Measurements from ENCODE around the gene NCKIPSD.

NCKIPSD gene

DNA sequence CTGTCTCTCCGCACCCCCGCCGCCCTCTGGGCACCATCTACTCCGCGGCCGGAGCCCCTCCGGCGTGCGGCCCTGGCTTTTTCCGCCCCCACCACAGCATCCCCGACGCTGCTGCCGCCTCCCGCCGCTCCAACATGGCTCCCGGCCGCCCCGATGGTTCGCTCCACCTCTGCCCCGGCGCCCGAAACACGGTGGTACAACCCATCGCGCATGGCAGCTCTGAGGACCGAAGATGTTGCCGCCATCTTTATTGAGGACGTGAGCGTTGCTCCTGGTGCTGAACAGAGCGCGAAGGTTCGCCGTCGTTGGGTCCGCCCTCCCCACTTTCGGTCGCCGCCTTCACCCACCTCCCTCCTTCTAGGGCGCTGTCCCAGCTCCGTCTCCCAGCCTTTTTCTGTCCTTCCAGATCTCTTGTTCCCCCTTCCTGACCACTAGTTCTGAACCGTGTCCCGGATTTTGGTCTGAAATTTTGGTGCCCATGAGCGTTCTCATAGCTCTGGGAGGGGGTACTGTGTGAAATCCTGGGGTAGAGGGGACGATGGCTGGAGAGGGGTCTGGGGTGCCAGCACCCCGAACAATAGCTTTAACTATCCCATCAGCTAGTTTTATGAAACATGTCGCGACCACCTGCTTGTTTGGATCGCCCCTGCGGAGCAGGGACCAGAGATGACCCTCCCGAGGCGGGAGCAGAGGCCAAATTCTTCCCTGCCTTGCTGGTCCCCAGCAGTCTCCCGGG, 22.8 kb downstream of the NCKIPSD start, which contains the start of gene CELSR3 (continued):
- TF ChIP-seq, protein P1, sequence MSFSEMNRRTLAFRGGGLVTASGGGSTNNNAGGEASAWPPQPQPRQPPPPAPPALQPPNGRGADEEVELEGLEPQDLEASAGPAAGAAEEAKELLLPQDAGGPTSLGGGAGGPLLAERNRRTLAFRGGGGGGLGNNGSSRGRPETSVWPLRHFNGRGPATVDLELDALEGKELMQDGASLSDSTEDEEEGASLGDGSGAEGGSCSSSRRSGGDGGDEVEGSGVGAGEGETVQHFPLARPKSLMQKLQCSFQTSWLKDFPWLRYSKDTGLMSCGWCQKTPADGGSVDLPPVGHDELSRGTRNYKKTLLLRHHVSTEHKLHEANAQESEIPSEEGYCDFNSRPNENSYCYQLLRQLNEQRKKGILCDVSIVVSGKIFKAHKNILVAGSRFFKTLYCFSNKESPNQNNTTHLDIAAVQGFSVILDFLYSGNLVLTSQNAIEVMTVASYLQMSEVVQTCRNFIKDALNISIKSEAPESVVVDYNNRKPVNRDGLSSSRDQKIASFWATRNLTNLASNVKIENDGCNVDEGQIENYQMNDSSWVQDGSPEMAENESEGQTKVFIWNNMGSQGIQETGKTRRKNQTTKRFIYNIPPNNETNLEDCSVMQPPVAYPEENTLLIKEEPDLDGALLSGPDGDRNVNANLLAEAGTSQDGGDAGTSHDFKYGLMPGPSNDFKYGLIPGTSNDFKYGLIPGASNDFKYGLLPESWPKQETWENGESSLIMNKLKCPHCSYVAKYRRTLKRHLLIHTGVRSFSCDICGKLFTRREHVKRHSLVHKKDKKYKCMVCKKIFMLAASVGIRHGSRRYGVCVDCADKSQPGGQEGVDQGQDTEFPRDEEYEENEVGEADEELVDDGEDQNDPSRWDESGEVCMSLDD (tag by site-specific recombination; IDR thresholded peaks at IDR 0.05), result peak; percentile 83
- TF ChIP-seq SP2 (tag by site-specific recombination; IDR thresholded peaks at IDR 0.05) (peak; percentile 74), KLF1 (tag by site-specific recombination; IDR thresholded peaks at IDR 0.05) (peak; percentile 34; the same call in 1 of the 2 replicates), SP3 (tag by site-specific recombination; IDR thresholded peaks at IDR 0.05) (peak; percentile 65), ZNF341 (tag by site-specific recombination; IDR thresholded peaks at IDR 0.05; ENCODE audit: low read depth) (peak; percentile 75), ZNF433 (tag by site-specific recombination; IDR thresholded peaks at IDR 0.05; ENCODE audit: low read depth) (0 out of 2 replicates have a peak, but pooled peaks have one; percentile 26), ZBTB8A (tag by site-specific recombination; IDR thresholded peaks at IDR 0.05) (peak; percentile 8), KLF8 (tag by site-specific recombination; IDR thresholded peaks at IDR 0.05) (0 out of 2 replicates have a peak, but pooled peaks have one; percentile 39), KLF10 (tag by site-specific recombination; IDR thresholded peaks at IDR 0.05) (no peak), ZFHX2 (tag by site-specific recombination; conservative IDR thresholded peaks at IDR 0.05) (0 out of 2 replicates have a peak, but pooled peaks have one; percentile 14)
- TF ChIP-seq, protein P2, sequence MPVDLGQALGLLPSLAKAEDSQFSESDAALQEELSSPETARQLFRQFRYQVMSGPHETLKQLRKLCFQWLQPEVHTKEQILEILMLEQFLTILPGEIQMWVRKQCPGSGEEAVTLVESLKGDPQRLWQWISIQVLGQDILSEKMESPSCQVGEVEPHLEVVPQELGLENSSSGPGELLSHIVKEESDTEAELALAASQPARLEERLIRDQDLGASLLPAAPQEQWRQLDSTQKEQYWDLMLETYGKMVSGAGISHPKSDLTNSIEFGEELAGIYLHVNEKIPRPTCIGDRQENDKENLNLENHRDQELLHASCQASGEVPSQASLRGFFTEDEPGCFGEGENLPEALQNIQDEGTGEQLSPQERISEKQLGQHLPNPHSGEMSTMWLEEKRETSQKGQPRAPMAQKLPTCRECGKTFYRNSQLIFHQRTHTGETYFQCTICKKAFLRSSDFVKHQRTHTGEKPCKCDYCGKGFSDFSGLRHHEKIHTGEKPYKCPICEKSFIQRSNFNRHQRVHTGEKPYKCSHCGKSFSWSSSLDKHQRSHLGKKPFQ (tag by site-specific recombination; IDR thresholded peaks at IDR 0.05), result no peak
- TF ChIP-seq, protein P3, sequence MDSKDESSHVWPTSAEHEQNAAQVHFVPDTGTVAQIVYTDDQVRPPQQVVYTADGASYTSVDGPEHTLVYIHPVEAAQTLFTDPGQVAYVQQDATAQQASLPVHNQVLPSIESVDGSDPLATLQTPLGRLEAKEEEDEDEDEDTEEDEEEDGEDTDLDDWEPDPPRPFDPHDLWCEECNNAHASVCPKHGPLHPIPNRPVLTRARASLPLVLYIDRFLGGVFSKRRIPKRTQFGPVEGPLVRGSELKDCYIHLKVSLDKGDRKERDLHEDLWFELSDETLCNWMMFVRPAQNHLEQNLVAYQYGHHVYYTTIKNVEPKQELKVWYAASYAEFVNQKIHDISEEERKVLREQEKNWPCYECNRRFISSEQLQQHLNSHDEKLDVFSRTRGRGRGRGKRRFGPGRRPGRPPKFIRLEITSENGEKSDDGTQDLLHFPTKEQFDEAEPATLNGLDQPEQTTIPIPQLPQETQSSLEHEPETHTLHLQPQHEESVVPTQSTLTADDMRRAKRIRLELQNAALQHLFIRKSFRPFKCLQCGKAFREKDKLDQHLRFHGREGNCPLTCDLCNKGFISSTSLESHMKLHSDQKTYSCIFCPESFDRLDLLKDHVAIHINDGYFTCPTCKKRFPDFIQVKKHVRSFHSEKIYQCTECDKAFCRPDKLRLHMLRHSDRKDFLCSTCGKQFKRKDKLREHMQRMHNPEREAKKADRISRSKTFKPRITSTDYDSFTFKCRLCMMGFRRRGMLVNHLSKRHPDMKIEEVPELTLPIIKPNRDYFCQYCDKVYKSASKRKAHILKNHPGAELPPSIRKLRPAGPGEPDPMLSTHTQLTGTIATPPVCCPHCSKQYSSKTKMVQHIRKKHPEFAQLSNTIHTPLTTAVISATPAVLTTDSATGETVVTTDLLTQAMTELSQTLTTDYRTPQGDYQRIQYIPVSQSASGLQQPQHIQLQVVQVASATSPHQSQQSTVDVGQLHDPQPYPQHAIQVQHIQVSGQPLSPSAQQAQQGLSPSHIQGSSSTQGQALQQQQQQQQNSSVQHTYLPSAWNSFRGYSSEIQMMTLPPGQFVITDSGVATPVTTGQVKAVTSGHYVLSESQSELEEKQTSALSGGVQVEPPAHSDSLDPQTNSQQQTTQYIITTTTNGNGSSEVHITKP (tag by site-specific recombination; IDR thresholded peaks at IDR 0.05), result peak; percentile 97
- TF ChIP-seq, protein P4, sequence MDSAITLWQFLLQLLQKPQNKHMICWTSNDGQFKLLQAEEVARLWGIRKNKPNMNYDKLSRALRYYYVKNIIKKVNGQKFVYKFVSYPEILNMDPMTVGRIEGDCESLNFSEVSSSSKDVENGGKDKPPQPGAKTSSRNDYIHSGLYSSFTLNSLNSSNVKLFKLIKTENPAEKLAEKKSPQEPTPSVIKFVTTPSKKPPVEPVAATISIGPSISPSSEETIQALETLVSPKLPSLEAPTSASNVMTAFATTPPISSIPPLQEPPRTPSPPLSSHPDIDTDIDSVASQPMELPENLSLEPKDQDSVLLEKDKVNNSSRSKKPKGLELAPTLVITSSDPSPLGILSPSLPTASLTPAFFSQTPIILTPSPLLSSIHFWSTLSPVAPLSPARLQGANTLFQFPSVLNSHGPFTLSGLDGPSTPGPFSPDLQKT (IDR thresholded peaks at IDR 0.05; ENCODE audit: borderline replicate concordance, low read depth, low read length), result no peak
- TF ChIP-seq, protein P5, sequence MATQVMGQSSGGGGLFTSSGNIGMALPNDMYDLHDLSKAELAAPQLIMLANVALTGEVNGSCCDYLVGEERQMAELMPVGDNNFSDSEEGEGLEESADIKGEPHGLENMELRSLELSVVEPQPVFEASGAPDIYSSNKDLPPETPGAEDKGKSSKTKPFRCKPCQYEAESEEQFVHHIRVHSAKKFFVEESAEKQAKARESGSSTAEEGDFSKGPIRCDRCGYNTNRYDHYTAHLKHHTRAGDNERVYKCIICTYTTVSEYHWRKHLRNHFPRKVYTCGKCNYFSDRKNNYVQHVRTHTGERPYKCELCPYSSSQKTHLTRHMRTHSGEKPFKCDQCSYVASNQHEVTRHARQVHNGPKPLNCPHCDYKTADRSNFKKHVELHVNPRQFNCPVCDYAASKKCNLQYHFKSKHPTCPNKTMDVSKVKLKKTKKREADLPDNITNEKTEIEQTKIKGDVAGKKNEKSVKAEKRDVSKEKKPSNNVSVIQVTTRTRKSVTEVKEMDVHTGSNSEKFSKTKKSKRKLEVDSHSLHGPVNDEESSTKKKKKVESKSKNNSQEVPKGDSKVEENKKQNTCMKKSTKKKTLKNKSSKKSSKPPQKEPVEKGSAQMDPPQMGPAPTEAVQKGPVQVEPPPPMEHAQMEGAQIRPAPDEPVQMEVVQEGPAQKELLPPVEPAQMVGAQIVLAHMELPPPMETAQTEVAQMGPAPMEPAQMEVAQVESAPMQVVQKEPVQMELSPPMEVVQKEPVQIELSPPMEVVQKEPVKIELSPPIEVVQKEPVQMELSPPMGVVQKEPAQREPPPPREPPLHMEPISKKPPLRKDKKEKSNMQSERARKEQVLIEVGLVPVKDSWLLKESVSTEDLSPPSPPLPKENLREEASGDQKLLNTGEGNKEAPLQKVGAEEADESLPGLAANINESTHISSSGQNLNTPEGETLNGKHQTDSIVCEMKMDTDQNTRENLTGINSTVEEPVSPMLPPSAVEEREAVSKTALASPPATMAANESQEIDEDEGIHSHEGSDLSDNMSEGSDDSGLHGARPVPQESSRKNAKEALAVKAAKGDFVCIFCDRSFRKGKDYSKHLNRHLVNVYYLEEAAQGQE (tag by site-specific recombination; IDR thresholded peaks at IDR 0.05), result peak; percentile 86

Data from HEK293 (cell line).